Raji (cell line): ENCODE measurements around the gene KRTAP4-16.
"Not testable (repeated sequence)": the region's sequence is repeated elsewhere in the genome, so short reads cannot be mapped to it uniquely, and the experiment has no call there.

Experiments
- POLR2A ChIP-seq: IDR thresholded peaks from 2 replicates; pipeline ENCODE4 v1.6.1; 2011; ENCODE audit warnings: low read depth, low read length, control low read depth; ENCODE audit not compliant: insufficient read depth

The KRTAP4-16 gene

DNA sequence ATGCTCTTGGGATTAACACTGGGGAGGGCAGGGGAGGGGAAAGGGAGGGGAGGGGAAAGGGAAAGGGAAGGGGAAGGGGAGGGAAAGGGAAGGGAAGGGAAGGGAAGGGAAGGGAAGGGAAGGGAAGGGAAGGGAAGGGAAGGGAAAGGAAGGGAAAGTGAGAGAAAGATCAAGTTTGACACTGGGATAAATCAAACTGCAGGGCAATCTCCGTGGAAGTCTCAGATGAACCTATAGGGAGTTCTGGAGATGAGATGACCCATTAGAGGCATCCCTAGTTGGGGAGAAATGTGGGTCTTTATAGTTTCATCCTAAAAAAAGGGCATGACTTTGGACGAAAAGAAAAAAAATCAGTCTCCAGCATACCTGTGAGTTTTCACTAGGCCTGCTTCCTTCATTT, 19.7 kb upstream of the KRTAP4-16 start:
- no peak for TF ChIP-seq POLR2A

DNA sequence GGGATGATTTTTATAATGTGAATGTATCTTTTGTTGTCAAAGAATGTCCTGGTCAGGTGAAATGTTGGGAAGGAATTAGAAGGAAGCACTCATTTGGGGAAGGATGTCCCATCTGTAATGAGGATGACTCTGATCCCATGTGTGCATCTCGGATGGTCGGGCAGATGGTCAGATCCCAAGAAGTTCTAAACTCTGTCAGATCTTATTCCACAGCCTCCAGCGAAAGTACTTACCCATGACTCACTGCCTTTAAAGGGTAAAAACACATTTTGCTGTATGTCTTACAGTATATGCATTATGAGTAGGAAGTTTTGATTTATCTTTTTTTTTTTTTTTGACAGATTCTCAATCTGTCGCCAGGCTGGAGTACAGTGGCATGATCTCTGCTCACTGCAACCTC, 16.7 kb upstream of the KRTAP4-16 start:
- TF ChIP-seq POLR2A = no peak

DNA sequence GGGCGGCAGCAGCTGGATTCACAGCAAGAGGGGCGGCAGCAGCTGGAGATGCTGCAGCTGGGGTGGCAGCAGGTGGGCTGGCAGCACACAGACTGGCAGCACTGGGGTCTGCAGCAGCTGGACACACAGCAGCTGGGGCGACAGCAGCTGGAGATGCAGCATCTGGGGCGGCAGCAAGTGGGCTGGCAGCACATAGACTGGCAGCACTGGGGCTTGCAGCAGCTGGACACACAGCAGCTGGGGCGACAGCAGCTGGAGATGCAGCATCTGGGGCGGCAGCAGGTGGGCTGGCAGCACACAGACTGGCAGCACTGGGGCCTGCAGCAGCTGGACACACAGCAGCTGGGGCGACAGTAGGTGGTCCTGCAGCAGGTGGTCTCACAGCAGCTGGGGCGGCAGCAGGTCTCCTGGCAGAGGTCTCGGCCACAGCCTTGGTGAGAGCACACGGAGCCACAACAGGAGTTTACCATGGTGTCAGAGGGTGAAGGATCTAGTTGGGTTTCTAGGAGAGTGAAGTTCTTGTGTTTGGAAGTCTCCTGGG, 15.9 kb upstream of the KRTAP4-16 start, which contains the start of gene KRTAP4-11:
KRTAP4-11 (minus strand) TSS at position 528 of the 541 bp plus-strand sequence; CDS start at position 470, 58 bp downstream.
- not testable (repeated sequence) for TF ChIP-seq POLR2A

DNA sequence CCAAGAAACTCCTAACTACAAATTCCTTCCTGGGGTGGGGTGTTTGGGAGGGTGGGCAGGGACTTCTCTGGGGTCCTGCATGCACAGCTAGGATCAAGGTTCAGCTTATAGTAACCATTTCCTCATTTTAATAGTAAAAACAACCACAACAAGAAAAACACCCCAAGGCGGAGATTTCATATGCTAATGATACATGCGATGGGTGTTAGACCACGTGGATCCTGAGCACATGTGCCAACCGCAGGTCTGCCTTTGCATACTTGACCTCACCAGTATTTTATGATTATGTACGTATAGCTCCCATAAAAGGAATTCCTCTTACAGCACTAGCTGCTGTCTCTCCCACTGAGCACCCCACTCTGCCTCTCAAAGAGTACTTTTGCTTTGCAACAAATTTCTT, 14.3 kb upstream of the KRTAP4-16 start:
- no peak for TF ChIP-seq POLR2A

DNA sequence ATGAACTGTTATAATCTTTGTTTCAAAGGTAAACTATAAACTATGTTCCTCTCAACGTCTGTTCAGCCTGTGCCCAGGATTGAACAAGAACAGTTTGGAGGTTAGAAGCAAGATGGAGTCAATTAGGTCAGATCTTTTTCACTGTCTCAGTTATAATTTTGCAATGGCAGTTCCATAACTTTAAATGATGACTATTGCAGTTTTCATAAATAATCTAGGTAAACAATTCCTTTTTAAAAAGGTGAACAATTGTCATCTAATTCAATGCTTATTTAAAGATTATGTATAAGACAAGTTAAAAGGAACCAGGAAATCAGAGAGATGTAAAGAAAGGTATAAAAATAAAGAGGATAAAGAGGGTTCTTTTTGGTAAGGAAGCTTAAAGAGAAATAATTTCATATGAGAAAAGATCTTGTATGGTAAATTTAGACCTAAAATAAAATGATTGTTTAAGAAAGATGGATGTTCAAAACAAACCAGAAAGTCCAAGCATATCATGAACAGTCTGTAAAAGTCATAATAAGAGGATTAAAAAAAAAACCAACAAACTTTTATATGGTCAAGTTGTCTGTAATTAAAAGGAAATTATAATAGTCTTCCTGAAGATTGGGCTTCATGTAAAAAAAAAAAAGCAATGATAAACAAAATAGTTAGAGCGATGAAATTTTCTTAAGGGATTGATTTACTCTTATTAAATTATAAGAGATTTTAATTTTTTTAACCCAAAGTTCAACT, 9.3 kb upstream of the KRTAP4-16 start:
- TF ChIP-seq POLR2A = no peak

DNA sequence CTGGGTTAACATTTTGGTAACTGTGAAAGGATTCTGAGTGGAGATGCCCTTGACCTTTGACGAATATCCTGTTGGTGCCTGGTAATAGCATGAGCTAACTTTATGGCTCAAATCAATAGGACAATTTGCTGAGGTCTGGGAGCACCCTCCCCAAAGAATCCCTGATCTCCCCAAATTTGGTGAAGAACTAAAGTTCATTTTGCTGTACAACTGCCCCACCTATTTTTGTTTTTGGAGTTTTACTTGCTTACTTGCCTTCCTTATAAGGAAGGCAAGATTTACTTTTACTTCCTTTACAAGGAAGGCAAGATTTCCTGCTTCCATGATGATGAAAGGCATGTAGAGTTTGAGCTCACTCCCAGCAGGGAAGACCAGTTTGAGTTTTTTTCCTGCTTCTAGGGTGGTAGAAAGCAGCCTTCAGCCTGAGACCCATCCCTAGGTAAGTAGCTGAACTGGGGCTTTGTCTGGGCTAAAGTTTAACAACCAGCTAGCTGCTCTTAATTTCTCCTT, 6.0 kb upstream of the KRTAP4-16 start:
- no peak for TF ChIP-seq POLR2A

DNA sequence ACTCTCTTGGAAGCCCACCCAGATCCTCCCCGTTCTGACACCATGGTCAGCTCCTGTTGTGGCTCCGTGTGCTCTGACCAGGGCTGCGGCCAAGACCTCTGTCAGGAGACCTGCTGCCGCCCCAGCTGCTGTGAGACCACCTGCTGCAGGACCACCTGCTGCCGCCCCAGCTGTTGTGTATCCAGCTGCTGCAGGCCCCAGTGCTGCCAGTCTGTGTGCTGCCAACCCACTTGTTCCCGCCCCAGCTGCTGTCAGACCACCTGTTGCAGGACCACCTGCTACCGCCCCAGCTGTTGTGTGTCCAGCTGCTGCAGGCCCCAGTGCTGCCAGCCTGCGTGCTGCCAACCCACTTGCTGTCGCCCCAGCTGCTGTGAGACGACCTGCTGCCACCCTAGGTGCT, 3.3 kb upstream of the KRTAP4-16 start, which contains the start of gene KRTAP4-9:
KRTAP4-9 (plus strand) TSS at position 43 of the 400 bp plus-strand sequence; CDS start at position 43, 0 bp downstream.
- TF ChIP-seq POLR2A = not testable (repeated sequence)

DNA sequence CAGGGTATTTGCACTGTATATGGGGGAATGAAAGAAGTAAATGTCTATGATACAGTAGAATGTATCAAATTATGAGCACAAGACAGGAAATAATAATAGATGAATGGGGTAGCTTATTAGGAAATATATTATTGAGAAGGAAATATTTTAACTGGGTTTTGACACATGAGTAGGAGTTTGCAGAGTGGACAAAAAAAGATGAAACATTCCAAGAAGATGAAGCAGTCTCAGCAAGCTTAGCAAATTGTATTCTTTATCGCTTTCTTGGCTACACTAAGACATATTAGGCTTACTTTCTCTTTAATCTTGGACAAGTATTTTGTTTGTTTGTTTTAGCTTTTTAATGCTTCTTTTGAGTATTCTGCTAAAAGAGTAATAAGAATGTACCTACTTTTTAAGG, 1.9 kb upstream of the KRTAP4-16 start:
- no peak for TF ChIP-seq POLR2A

DNA sequence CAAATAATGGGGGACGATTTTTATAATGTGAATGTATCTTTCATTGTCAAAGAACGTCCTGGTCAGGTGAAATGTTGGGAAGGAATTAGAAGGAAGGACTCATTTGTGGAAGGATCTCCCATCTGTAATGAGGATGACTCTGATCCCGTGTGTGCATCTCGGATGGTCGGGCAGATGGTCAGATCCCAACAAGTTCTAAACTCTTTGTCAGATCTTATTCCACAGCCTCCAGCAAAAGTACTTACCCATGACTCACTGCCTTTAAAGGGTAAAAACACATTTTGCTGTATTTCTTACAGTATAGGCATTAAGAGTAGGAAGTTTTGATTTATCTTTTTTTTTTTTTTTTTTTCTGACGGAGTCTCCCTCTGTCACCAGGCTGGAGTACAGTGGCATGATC, 3.5 kb downstream of the KRTAP4-16 start:
- TF ChIP-seq POLR2A = no peak

DNA sequence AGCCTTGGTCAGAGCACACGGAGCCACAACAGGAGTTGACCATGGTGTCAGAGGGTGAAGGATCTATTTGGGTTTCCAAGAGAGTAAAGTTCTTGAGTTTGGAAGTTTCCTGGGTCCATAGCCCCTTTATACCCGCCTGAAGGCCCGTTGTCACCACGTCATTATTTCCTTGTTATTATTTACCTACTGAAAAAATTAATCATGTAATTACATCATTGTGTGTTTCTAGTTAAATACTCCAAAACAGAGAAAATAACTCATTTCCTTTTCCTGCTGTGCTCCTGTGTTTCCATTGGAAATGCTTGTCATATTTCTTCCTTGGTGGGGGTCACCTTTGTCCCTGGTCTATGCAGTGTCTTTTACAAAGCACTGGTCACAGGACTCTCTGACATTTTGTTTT, 4.0 kb downstream of the KRTAP4-16 start, which contains the start of gene KRTAP4-8:
KRTAP4-8 (minus strand) TSS at position 101 of the 400 bp plus-strand sequence; CDS start at position 43, 58 bp downstream.
- TF ChIP-seq POLR2A = no peak

DNA sequence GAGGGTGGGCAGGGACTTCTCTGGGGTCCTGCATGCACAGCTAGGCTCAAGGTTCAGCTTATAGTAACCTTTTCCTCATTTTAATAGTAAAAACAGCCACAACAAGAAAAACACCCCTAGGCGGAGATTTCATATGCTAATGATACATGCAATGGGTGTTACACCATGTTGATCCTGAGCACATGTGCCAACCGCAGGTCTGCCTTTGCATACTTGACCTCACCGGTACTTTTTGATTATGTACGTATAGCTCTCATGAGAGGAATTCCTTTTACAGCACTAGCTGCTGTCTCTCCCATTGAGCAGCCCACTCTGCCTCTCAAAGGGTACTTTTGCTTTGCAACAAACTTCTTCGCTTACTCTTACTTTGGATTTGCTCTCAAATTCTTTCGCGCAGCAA, 6.0 kb downstream of the KRTAP4-16 start:
- no peak for TF ChIP-seq POLR2A

DNA sequence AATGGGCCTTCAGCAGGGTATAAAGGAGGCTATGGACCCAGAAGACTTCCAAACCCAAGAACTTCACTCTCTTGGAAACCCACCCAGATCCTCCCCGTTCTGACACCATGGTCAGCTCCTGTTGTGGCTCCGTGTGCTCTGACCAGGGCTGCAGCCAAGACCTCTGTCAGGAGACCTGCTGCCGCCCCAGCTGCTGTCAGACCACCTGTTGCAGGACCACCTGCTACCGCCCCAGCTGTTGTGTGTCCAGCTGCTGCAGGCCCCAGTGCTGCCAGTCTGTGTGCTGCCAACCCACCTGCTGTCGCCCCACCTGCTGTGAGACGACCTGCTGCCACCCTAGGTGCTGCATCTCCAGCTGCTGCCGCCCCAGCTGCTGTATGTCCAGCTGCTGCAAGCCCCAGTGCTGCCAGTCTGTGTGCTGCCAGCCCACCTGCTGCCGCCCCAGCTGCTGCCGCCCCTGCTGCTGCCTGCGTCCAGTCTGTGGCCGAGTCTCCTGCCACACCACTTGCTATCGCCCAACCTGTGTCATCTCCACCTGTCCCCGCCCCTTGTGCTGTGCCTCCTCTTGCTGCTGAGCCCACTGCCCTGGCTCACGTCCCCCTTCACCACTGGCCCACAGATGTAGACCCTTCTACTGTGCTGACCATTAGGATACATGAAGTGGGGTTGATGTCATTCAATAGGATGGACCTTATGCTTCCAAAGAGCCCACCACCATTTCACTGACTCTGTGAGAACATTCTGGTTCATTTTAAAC, 17.7 kb downstream of the KRTAP4-16 start, which contains the start of gene KRTAP4-7:
KRTAP4-7 (plus strand) TSS at position 51 of the 757 bp plus-strand sequence; CDS start at position 108, 57 bp downstream.
- TF ChIP-seq POLR2A = not testable (repeated sequence)

DNA sequence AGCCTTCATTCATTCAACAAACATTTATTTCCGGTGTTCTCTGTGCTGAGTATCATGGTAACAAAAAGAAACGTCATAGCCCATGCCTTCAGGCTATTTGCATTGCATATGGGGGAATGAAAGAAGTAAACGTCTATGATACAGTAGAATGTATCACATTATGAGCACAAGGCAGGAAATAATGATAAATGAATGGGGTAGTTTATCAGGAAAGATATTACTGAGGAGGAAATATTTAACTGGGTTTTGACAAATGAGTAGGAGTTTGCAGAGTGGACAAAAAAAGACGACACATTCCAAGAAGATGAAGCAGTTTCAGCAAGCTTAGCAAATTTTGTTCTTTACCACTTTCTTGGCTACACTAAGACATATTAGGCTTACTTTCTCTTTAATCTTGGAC, 19.4 kb downstream of the KRTAP4-16 start:
- TF ChIP-seq POLR2A = no peak

DNA sequence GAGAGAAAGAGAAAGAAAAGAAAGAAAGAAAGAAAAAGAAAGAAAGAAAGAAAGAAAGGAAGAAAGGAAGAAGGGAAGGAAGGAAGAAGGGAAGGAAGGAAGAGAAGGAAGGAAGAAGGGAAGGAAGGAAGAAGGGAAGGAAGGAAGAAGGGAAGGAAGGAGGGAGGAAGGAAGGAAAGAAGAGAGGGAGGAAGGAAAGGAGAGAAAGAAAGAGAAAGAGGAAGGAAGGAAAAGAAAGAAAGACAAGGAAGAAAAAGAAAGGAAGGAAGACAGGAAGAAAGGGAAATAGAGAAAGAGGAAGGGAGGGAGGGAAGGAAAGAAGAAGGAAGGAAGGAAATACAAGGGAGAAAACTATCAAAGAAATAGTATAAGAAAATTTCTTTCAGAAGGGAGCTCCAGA, 25.2 kb downstream of the KRTAP4-16 start:
- TF ChIP-seq POLR2A = no peak

DNA sequence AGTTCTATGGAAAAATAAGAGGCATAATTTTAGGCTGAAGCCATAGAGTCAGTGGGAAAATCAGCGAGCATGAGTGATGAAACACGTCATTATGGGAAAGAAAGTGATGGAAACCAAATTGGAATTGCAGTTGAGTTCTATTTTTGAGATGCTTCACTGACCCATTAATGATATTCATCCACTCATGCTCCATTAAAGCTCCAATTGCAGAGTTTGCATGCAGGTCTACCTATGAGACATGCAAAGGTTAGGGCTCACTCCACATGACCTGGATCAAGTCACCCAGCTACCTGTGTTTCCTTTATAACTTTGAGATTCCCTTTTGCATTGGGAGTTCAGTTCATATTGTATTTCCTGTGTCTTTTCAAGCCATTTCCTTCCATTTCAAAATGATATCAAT, 28.3 kb downstream of the KRTAP4-16 start:
- no peak for TF ChIP-seq POLR2A
